PFSK-1 (cell line): Measurements from ENCODE around the gene GLTPD2.

ENCODE experiments used
- FOXP2 ChIP-seq: optimal IDR thresholded peaks from 2 replicates; pipeline ENCODE3; 2011; ENCODE audit warnings: borderline replicate concordance, control low read depth, inconsistent platforms; ENCODE audit not compliant: insufficient read depth; ENCODE audit errors: extremely low read length, extremely low read depth
- POLR2AphosphoS5 ChIP-seq: IDR thresholded peaks from 2 replicates; pipeline ENCODE4 v1.6.1; 2012; ENCODE audit warnings: low read depth, mild to moderate bottlenecking, control low read depth, low read length, moderate library complexity
- REST ChIP-seq, 2 experiments: IDR thresholded peaks; 2 replicates each; pipeline versions ENCODE4 v1.6.1 to v1.8.0; 2011 to 2012; ENCODE audit warnings: low read depth in 2 of 2, low read length in 2 of 2, control low read depth in 1 of 2, inconsistent platforms in 1 of 2, mild to moderate bottlenecking in 1 of 2, moderate library complexity in 1 of 2; ENCODE audit not compliant: insufficient read depth in 1 of 2
- SIN3A ChIP-seq: IDR thresholded peaks from 2 replicates; pipeline ENCODE4 v1.6.1; 2012; ENCODE audit warnings: mild to moderate bottlenecking, low read length, moderate library complexity, borderline replicate concordance; ENCODE audit not compliant: insufficient read depth
- TAF1 ChIP-seq: IDR thresholded peaks from 2 replicates; pipeline ENCODE4 v1.6.1; 2012; ENCODE audit warnings: low read length, control low read depth, borderline replicate concordance; ENCODE audit not compliant: insufficient read depth

The GLTPD2 gene

GRCh38 chr17:4771519-4772234 is 17.1 kb upstream of the GLTPD2 start, which contains the start of gene TM4SF5:
TM4SF5 (plus strand) TSS chr17:4771886; CDS start chr17:4771923, 37 bp downstream.
- TF ChIP-seq POLR2AphosphoS5: no peak
- no peak for TF ChIP-seq TAF1
- no peak for TF ChIP-seq REST (IDR thresholded peaks at IDR 0.05; ENCODE audit: insufficient read depth in 1 of 2, low read depth in 2 of 2, low read length in 2 of 2)
- no peak for TF ChIP-seq SIN3A
- peak; percentile 20 for TF ChIP-seq FOXP2

GRCh38 chr17:4772235-4772613 is 16.5 kb upstream of the GLTPD2 start:
- no peak for TF ChIP-seq REST (IDR thresholded peaks at IDR 0.05; ENCODE audit: insufficient read depth in 1 of 2, low read depth in 2 of 2, low read length in 2 of 2)
- TF ChIP-seq SIN3A: no peak
- TF ChIP-seq FOXP2: no peak
- TF ChIP-seq POLR2AphosphoS5: no peak
- TF ChIP-seq TAF1: no peak

- TF ChIP-seq POLR2AphosphoS5: no peak
- no peak for TF ChIP-seq REST (IDR thresholded peaks at IDR 0.05; ENCODE audit: insufficient read depth in 1 of 2, low read depth in 2 of 2, low read length in 2 of 2)
- TF ChIP-seq FOXP2: no peak
- TF ChIP-seq SIN3A: no peak
- no peak for TF ChIP-seq TAF1
Measured at GRCh38 chr17:4777969-4778760, 10.6 kb upstream of the GLTPD2 start.

GRCh38 chr17:4780325-4780955 is 8.3 kb upstream of the GLTPD2 start:
- TF ChIP-seq SIN3A (no peak), REST (IDR thresholded peaks at IDR 0.05; ENCODE audit: insufficient read depth in 1 of 2, low read depth in 2 of 2, low read length in 2 of 2) (no peak), FOXP2 (no peak), TAF1 (no peak), POLR2AphosphoS5 (no peak)
